Measurements from ENCODE around the gene FCMR. TPM values are rescaled to one million over a fixed set of nuclear protein-coding genes. Genes with fewer than 3 reads are reported as not detected.

FCMR gene
- total RNA-seq, 1 donor: 117 TPM

- no peak overlapping the region for H3K4me3 ChIP-seq (ENCODE audit: low read length)
- no peaks in the 10 kb centered on the region for H3K9me3 ChIP-seq (ENCODE audit: low read depth, low read length)
- H3K27me3 ChIP-seq (ENCODE audit: insufficient read depth, low read length): peaks cover 11% of the 10 kb centered on the region
- peaks cover 44% of the 10 kb centered on the region for H3K4me1 ChIP-seq (ENCODE audit: insufficient read depth, low read length)
Measured at GRCh38 chr1:206904423-206905142, 17.2 kb downstream of the FCMR start.

GRCh38 chr1:206903687-206904086 lies 18.1 kb downstream of the FCMR start:
- peaks cover 35% of the 10 kb centered on the region for H3K4me1 ChIP-seq (ENCODE audit: insufficient read depth, low read length)

GRCh38 chr1:206902702-206903101 lies 19.0 kb downstream of the FCMR start:
- H3K9me3 ChIP-seq (ENCODE audit: low read depth, low read length): no peaks in the 10 kb centered on the region
- H3K4me1 ChIP-seq (ENCODE audit: insufficient read depth, low read length): peaks cover 28% of the 10 kb centered on the region
- no peak overlapping the region for H3K4me3 ChIP-seq (ENCODE audit: low read length)
- H3K27me3 ChIP-seq (ENCODE audit: insufficient read depth, low read length): no peaks in the 10 kb centered on the region

More at GRCh38 chr1:206903687-206904086, 18.1 kb downstream of the FCMR start:
- peaks cover 6% of the 10 kb centered on the region for H3K27me3 ChIP-seq (ENCODE audit: insufficient read depth, low read length)
- H3K4me3 ChIP-seq (ENCODE audit: low read length): no peak overlapping the region
- no peaks in the 10 kb centered on the region for H3K9me3 ChIP-seq (ENCODE audit: low read depth, low read length)

GRCh38 chr1:206901944-206902343 lies 19.8 kb downstream of the FCMR start:
- Histone ChIP-seq H3K4me3 (ENCODE audit: low read length) (no peak overlapping the region), H3K9me3 (ENCODE audit: low read depth, low read length) (no peaks in the 10 kb centered on the region), H3K4me1 (ENCODE audit: insufficient read depth, low read length) (peaks cover 21% of the 10 kb centered on the region), H3K27me3 (ENCODE audit: insufficient read depth, low read length) (no peaks in the 10 kb centered on the region)

- H3K9me3 ChIP-seq (ENCODE audit: low read depth, low read length): no peaks in the 10 kb centered on the region
- H3K4me1 ChIP-seq (ENCODE audit: insufficient read depth, low read length): peaks cover 9% of the 10 kb centered on the region
- H3K27me3 ChIP-seq (ENCODE audit: insufficient read depth, low read length): no peaks in the 10 kb centered on the region
- no peak overlapping the region for H3K4me3 ChIP-seq (ENCODE audit: low read length)
Measured at GRCh38 chr1:206900149-206900548, 21.6 kb downstream of the FCMR start.

- H3K4me1 ChIP-seq (ENCODE audit: insufficient read depth, low read length): peaks cover 6% of the 10 kb centered on the region
- H3K27me3 ChIP-seq (ENCODE audit: insufficient read depth, low read length): no peaks in the 10 kb centered on the region
- no peaks in the 10 kb centered on the region for H3K9me3 ChIP-seq (ENCODE audit: low read depth, low read length)
- H3K4me3 ChIP-seq (ENCODE audit: low read length): no peak overlapping the region
Measured at GRCh38 chr1:206899717-206900116, 22.0 kb downstream of the FCMR start.

- Histone ChIP-seq H3K4me1 (ENCODE audit: insufficient read depth, low read length) (peaks cover 3% of the 10 kb centered on the region), H3K4me3 (ENCODE audit: low read length) (no peak overlapping the region), H3K9me3 (ENCODE audit: low read depth, low read length) (no peaks in the 10 kb centered on the region), H3K27me3 (ENCODE audit: insufficient read depth, low read length) (no peaks in the 10 kb centered on the region)
Measured at GRCh38 chr1:206898915-206899431, 22.8 kb downstream of the FCMR start.

GRCh38 chr1:206898089-206898914 lies 23.4 kb downstream of the FCMR start:
- H3K4me3 ChIP-seq (ENCODE audit: low read length): no peak overlapping the region

GRCh38 chr1:206897175-206897574 lies 24.6 kb downstream of the FCMR start, which contains the start of gene IL24:
TSS of gene IL24 (plus strand) at chr1:206897443. CDS start at chr1:206897833, 390 bp downstream.
- H3K27me3 ChIP-seq (ENCODE audit: insufficient read depth, low read length): no peaks in the 10 kb centered on the region
- H3K9me3 ChIP-seq (ENCODE audit: low read depth, low read length): no peaks in the 10 kb centered on the region
- H3K4me1 ChIP-seq (ENCODE audit: insufficient read depth, low read length): peaks cover 3% of the 10 kb centered on the region
- no peak within 1 kb of the TSS for H3K4me3 ChIP-seq (ENCODE audit: low read length)

More at GRCh38 chr1:206898089-206898914, 23.4 kb downstream of the FCMR start:
- Histone ChIP-seq H3K27me3 (ENCODE audit: insufficient read depth, low read length) (no peaks in the 10 kb centered on the region), H3K4me1 (ENCODE audit: insufficient read depth, low read length) (peaks cover 3% of the 10 kb centered on the region), H3K9me3 (ENCODE audit: low read depth, low read length) (no peaks in the 10 kb centered on the region)

GRCh38 chr1:206896261-206896660 lies 25.5 kb downstream of the FCMR start:
- Histone ChIP-seq H3K27me3 (ENCODE audit: insufficient read depth, low read length) (no peaks in the 10 kb centered on the region), H3K4me1 (ENCODE audit: insufficient read depth, low read length) (peaks cover 3% of the 10 kb centered on the region), H3K9me3 (ENCODE audit: low read depth, low read length) (no peaks in the 10 kb centered on the region), H3K4me3 (ENCODE audit: low read length) (no peak overlapping the region)

GRCh38 chr1:206895837-206896242 lies 25.9 kb downstream of the FCMR start:
- Histone ChIP-seq H3K9me3 (ENCODE audit: low read depth, low read length) (no peaks in the 10 kb centered on the region), H3K27me3 (ENCODE audit: insufficient read depth, low read length) (no peaks in the 10 kb centered on the region), H3K4me1 (ENCODE audit: insufficient read depth, low read length) (peaks cover 3% of the 10 kb centered on the region), H3K4me3 (ENCODE audit: low read length) (no peak overlapping the region)

GRCh38 chr1:206895325-206895724 lies 26.4 kb downstream of the FCMR start:
- Histone ChIP-seq H3K4me1 (ENCODE audit: insufficient read depth, low read length) (peaks cover 3% of the 10 kb centered on the region), H3K4me3 (ENCODE audit: low read length) (no peak overlapping the region), H3K9me3 (ENCODE audit: low read depth, low read length) (no peaks in the 10 kb centered on the region), H3K27me3 (ENCODE audit: insufficient read depth, low read length) (no peaks in the 10 kb centered on the region)

GRCh38 chr1:206893380-206893779 lies 28.4 kb downstream of the FCMR start:
- Histone ChIP-seq H3K9me3 (ENCODE audit: low read depth, low read length) (no peaks in the 10 kb centered on the region), H3K4me1 (ENCODE audit: insufficient read depth, low read length) (no peaks in the 10 kb centered on the region), H3K4me3 (ENCODE audit: low read length) (no peak overlapping the region), H3K27me3 (ENCODE audit: insufficient read depth, low read length) (no peaks in the 10 kb centered on the region)

GRCh38 chr1:206892351-206892984 lies 29.3 kb downstream of the FCMR start:
- Histone ChIP-seq H3K4me1 (ENCODE audit: insufficient read depth, low read length) (no peaks in the 10 kb centered on the region), H3K9me3 (ENCODE audit: low read depth, low read length) (no peaks in the 10 kb centered on the region), H3K27me3 (ENCODE audit: insufficient read depth, low read length) (no peaks in the 10 kb centered on the region), H3K4me3 (ENCODE audit: low read length) (no peak overlapping the region)

- Histone ChIP-seq H3K4me1 (ENCODE audit: insufficient read depth, low read length) (no peaks in the 10 kb centered on the region), H3K4me3 (ENCODE audit: low read length) (no peak overlapping the region), H3K27me3 (ENCODE audit: insufficient read depth, low read length) (no peaks in the 10 kb centered on the region), H3K9me3 (ENCODE audit: low read depth, low read length) (no peaks in the 10 kb centered on the region)
Measured at GRCh38 chr1:206891412-206891811, 30.3 kb downstream of the FCMR start.
